CD4-positive, alpha-beta T cell treated with Interferon gamma for 1 hour (primary cell): Measurements from ENCODE around the gene PDE2A.
"Not testable (repeated sequence)": the region's sequence is repeated elsewhere in the genome, so short reads cannot be mapped to it uniquely, and the experiment has no call there.

ENCODE experiments used
- DNase-seq: peaks from one replicate; pipeline ENCODE4 v3.0.0-alpha.2; 2020

Gene PDE2A

DNA sequence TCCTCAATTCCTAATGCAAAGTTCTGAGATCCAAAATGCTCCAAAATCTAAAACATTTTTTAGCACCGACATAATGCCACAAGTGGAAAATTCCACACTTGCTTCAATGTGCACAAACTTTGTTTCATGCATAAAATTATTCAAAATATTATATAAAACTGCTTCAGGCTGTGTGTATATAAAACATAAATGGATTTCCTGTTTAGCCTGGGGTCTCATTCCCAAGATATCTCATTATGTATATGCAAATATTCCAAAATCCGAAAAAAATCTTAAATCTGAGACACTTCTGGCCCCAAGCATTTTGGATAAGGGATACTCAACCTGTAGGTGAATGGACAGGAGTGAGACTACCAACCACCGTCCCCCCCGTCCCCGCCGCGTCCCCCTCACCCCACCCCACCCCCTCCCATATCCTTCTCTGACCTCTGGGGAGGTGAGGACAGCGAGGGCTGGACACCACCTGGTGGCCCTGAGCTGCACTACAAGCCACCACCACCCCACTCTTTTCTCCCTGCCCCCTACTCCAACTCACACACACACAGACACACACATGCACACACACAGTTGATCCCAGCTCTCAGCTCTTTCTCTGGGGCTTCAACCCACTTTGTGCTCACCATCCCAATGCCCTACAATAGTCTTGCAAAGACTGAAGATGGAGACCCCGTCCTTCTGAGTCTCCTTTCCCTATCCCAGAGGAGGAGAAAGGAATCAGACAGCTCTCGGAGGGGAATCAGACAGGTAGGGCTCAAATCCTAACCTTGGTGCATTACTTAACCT is 101.0 kb downstream of the PDE2A start:
- no peak for DNase-seq

- not testable (repeated sequence) for DNase-seq
Measured at GRCh38 chr11:72572540-72572939, 101.7 kb downstream of the PDE2A start.

DNA sequence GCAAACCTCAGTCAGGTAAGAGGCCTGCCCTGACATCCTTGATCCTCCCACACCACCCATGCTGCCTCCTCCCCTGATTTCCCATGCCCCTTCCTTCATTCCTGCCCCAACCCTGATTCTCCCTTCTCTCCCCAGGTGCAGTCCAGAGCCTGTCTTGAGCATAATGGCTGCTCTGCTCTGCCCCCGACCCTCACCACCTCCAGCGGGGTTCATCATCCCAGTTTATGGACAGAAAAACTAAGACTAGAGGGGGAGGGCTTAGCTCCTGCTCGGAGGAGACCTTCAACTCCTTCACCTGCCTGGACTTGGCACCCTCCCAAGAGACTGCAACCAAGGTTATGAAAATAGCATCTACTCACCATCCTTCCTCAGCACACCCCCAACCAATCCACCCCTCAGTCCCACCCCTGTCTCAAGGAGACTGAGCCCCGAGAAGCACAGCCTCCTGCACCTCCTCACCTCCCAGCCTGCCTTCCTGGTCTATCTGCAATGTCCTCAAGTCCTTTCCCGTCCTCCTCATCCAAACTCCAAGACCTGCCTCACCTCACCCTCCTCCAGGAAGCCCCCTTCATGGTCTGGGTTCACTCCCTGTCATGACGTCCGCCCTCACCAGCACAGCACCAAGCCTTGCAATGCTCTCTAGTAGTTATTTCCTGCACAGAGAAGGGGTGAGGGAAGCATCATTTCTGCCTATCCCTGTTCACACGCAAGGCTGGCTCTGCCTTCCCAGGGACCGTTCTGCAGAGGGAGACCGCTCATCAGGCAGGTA is 103.1 kb downstream of the PDE2A start:
- DNase-seq, result no peak

- DNase-seq, result peak; percentile 42
Measured at GRCh38 chr11:72569966-72570892, 104.0 kb downstream of the PDE2A start.

DNA sequence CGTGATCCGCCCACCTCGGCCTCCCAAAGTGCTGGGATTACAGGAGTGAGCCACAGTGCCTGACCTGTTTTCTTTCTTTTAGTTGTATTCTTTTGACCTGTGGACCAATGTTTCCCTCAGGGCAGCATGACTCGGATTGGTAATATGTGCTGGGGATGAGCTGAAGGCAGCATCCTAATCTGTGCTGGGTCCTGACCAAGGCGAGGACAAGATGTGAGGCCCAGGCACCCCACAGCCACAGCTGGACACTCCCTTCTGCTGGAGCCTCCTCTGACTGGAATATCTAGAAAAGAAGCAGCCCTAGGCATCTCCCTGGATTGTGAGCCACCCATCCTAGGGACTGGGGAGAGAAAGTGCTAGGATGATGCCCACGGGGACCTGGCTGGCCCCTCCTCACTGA is 105.4 kb downstream of the PDE2A start:
- DNase-seq, result no peak

GRCh38 chr11:72562431-72562830 is 111.8 kb downstream of the PDE2A start:
- no peak for DNase-seq

GRCh38 chr11:72561856-72562255 is 112.4 kb downstream of the PDE2A start:
- DNase-seq, result no peak

DNA sequence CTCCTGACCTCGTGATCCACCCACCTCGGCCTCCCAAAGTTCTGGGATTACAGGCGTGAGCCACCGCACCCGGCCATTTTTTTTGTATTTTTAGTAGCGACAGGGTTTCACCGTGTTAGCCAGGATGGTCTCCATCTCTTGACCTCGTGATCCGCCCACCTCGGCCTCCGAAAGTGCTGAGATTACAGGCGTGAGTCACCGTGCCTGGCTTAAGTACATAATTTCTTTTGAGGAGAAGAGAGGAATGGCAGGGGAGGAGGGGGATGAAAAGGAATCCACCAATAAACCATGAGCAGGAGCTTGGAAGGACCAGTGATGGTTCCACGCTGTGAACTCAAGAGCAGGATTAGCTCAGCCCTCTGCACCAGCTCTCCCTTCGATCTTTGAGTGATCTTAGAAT is 113.4 kb downstream of the PDE2A start:
- DNase-seq, result not testable (repeated sequence)

- DNase-seq, result no peak
Measured at GRCh38 chr11:72556433-72556832, 117.8 kb downstream of the PDE2A start.

- DNase-seq, result not testable (repeated sequence)
Measured at GRCh38 chr11:72555014-72555522, 119.2 kb downstream of the PDE2A start.

DNA sequence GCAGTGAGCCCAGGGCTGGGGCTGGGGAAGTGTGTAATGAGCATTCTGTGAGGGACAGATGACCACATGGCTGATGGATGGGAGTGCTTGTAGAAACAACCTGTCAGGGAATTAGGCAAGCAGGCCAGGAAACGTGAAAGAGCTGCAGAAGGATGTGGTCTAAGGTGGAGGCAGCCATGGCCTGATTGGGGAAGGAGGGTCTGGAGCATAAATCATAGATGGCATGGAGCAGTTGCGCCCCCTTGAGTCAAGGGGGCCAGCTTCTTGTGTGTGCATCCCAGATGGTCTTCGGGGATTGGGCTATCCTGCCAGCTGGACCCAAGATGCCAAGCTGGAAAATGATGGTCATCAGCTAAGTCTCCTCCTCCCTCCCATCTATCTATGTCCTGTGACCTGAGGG is 120.5 kb downstream of the PDE2A start:
- peak; percentile 25 for DNase-seq

- no peak for DNase-seq
Measured at GRCh38 chr11:72552399-72552910, 121.8 kb downstream of the PDE2A start.

DNA sequence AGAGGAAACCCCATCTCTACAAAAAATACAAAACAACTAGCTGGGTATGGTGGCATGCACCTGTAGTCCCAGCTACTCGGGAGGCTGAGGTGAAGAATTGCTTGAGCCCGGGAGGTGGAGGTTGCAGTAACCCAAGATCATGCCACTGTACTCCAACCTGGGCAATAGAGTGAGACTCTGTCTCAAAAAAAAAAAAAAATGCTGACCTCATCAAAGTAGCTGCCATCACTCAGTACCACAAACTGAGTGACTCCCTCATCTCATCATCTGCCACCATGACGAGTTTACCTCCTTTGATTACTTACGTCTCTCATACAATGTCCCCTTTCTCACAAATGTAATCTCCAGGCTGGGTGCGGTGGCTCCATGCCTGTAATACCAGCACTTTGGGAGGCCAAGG is 122.7 kb downstream of the PDE2A start:
- DNase-seq, result no peak

DNA sequence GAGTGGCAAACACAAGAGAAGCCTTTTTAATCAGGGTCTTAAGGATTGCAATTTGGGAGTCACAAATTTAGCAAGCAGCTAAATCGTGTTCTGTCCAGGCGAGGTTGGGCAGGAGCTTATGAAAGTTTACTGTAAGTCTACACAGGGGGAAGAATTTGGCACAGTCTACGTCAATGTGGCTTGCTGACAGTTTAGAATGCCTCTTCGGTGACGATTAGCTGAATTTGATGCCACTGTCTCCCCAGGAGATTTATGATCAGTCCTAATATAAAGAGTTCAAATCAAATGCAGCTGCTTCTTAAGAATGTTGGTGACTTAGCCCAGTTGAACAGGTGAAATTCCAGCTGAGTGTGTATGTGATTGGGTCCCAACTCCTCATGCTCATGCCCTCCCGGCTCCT is 125.8 kb downstream of the PDE2A start:
- no peak for DNase-seq

DNA sequence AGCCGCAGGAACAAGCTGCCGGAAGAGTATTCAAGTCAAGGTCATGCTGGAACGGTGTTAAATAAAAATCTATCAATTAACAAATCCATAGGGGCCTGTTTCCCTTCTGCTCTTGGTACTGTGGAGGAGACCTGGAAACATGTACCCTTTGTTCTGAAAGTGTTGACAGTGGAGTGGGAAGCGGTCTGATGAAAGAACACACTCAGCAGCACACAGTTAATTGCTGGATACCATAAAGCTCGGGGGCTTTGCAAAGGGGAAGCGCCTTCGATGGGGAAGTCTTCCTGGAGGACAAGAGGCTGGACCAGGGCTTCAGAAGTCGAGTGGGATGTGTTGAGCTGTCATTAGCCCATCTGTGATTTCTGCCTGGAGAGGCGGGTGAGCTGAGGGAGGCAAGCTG is 127.4 kb downstream of the PDE2A start:
- no peak for DNase-seq

DNA sequence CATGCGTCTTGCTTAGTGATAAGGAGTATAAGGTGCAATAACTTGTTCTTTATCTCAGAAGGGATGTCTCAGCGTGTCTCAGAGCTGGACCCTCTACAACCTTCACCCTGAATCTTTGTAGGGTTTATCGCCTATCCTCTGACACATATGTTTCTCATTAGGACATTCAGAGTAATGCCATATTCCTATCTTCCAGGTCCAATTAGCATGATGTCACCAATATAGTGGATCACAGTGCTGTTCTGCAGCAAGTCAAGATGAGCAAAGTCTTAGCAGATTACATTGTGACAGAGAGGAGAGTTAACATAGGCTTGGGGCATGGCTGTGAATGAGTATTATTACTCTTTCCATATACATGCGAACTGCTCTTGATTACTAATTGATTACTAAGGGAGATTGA is 129.6 kb downstream of the PDE2A start:
- no peak for DNase-seq

DNA sequence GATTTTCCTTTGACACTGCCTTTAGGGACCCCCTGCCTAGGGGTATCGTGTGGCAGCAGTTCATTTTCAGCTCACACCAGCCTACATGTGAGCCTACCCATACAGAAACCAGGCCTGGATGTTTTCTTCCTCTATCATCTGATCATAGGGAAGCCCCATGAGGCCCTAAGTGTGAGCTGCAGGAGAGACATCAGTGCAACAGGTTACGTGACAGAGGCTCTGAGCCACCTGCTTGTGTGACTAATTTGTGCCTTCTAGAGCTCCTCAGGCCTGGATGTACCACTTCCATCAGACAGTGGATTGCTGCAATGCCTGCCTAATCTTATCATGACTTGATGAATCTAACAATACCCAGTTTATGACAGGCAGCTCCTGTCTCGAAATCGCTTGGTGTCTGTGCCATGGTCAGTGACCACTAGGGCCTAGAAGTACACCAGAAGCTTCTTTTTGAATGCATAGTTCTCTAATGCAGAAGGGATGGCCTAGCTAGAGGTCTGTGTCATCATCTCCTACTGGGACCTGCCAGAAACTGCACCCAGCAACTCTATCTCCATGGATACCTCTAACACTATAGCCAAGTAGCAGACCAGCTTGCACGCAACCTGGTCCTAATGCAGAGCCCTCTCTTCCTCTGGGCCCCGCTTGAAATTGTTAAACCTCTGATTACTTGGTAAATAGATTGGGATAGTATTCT is 130.2 kb downstream of the PDE2A start:
- no peak for DNase-seq

GRCh38 chr11:72541257-72541974 is 132.8 kb downstream of the PDE2A start:
- no peak for DNase-seq

DNA sequence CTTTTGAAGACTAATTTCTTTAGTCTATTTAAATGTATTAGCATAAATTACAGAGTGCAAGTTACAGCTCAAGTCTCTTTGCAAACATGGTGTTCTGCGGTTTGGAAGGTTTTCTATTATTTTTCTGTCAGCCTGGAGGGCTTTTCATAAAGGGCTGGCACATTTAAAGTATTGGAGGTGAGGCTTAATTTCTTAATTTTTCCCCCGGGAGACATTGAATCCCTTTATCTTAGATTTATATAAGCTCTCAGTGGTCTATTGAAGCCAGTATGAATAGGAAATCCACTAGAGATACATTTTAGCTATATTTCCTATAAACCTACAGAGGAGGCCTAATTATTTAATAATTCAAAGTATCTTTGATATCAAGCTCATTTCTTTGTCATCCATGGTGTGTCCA is 137.2 kb downstream of the PDE2A start:
- DNase-seq, result no peak

DNA sequence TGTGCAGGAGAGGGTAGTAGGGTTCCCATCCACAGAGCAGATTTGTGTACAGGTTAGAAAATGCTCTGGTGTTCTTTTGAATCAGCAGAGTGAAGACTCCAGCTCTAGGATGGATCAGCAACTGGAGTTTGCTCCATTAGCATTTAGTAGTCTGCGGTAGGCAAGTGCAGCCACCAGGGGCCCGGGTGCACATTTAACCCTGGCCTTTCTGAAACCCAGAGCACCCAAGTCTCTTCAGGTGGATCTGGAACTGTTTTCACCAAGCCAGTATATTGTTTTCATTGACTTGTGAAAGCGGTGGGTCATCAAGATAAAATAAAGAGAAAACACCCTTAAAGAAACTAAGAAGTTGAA is 139.1 kb downstream of the PDE2A start:
- no peak for DNase-seq

- no peak for DNase-seq
Measured at GRCh38 chr11:72534371-72535193, 139.6 kb downstream of the PDE2A start.
